ENCODE data around the gene ZBTB20. TPM values are rescaled to one million over a fixed set of nuclear protein-coding genes. Genes with fewer than 3 reads are reported as not detected.

Gene ZBTB20
- total RNA-seq, 1 experiment from 2014 or later: 10.7 TPM

DNA sequence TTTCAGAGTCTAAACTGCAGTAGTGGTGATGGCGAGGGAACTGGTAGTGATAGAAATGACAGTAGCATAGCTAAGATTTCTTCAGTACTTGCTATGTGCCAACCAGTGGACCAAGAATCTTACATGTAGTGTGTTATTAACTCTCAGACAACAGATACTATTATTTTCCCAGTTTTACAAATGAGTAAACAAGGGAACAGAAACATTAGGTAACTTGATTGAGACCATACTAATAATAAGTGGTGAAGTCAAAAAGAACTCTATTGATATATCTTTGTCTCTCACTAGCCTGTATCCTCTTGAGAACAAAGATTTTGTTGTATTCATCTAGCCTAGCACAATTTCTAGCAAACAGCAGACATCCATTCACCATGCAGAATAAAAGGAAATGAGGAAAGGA, 250.1 kb downstream of the ZBTB20 start:
- Mint-ChIP-seq H3K9me3 (ENCODE audit: unreplicated experiment) (no peaks in the 10 kb centered on the region), H3K27ac (ENCODE audit: low read depth, unreplicated experiment) (no peak overlapping the region), H3K36me3 (ENCODE audit: insufficient read depth, unreplicated experiment) (no peaks in the 10 kb centered on the region), H3K4me1 (ENCODE audit: insufficient read depth, unreplicated experiment) (peaks cover 8% of the 10 kb centered on the region), H3K4me3 (ENCODE audit: unreplicated experiment) (no peak overlapping the region), H3K27me3 (ENCODE audit: insufficient read depth, unreplicated experiment) (no peaks in the 10 kb centered on the region)
- DNase-seq (ENCODE audit: unreplicated experiment): no peak
- intact Hi-C loops (cut with micrococcal nuclease): no loop called here
- TF ChIP-seq, protein P1, sequence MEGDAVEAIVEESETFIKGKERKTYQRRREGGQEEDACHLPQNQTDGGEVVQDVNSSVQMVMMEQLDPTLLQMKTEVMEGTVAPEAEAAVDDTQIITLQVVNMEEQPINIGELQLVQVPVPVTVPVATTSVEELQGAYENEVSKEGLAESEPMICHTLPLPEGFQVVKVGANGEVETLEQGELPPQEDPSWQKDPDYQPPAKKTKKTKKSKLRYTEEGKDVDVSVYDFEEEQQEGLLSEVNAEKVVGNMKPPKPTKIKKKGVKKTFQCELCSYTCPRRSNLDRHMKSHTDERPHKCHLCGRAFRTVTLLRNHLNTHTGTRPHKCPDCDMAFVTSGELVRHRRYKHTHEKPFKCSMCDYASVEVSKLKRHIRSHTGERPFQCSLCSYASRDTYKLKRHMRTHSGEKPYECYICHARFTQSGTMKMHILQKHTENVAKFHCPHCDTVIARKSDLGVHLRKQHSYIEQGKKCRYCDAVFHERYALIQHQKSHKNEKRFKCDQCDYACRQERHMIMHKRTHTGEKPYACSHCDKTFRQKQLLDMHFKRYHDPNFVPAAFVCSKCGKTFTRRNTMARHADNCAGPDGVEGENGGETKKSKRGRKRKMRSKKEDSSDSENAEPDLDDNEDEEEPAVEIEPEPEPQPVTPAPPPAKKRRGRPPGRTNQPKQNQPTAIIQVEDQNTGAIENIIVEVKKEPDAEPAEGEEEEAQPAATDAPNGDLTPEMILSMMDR (IDR thresholded peaks at IDR 0.05; ENCODE audit: unreplicated experiment): no peak
- BruUV-seq (replicated peaks): no TSS peak
- ChIA-PET POLR2A (no interaction called here), CTCF (no interaction called here)

DNA sequence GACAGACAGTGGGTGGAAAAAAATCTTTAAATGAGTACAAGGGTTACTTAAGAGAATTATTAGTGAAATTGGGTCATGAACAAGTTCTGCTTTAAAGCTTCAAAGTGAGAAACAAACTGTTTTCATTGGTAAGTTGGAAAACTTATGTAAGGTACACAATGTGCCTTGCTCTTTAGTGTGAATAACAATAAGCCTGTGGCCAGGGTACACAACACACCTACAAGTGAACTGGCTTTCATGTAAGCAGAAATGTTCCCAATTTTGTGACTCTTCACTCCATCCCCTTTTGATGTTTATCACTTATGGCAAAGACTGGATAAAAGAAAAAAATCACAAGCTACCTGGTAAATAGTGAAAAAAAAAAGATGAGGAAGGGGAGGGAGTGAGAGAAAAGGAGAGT, 253.7 kb downstream of the ZBTB20 start:
- no peaks in the 10 kb centered on the region for H3K4me1 Mint-ChIP-seq (ENCODE audit: insufficient read depth, unreplicated experiment)
- intact Hi-C loops (cut with micrococcal nuclease): no loop called here
- BruUV-seq (replicated peaks): no TSS peak
- H3K9me3 Mint-ChIP-seq (ENCODE audit: unreplicated experiment): no peaks in the 10 kb centered on the region
- POLR2A ChIA-PET: interaction anchor here (0.6 to 1.2 kb wide), 2 partner anchors 14 to 25 kb away, joined by 3 read pairs; no protein-coding TSS in a partner anchor
- H3K36me3 Mint-ChIP-seq (ENCODE audit: insufficient read depth, unreplicated experiment): no peaks in the 10 kb centered on the region
- TF ChIP-seq, protein P1 (IDR thresholded peaks at IDR 0.05; ENCODE audit: unreplicated experiment): no peak
- no peak overlapping the region for H3K4me3 Mint-ChIP-seq (ENCODE audit: unreplicated experiment)
- no peaks in the 10 kb centered on the region for H3K27me3 Mint-ChIP-seq (ENCODE audit: insufficient read depth, unreplicated experiment)
- H3K27ac Mint-ChIP-seq (ENCODE audit: low read depth, unreplicated experiment): no peak overlapping the region
- DNase-seq (ENCODE audit: unreplicated experiment): no peak
- CTCF ChIA-PET: no interaction called here

DNA sequence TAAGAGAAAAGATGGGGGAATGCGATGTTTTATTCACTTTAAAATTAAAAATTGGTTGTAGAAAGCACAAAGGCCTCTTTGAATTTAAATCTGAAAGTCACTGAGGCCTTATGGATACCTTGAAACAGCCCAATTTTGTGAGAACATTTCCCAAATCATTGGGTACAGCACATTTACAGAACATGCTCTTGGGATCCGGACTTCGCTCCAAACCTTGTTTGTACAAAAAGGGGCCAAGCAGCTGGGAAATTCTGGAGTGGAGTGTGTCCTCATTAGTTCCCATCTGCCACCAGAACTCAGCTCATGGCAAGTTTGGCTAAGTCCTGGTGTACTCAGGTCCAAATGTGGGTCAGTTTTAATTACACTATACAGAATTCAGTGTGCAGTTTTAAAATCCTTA, 254.2 kb downstream of the ZBTB20 start:
- no peaks in the 10 kb centered on the region for H3K4me1 Mint-ChIP-seq (ENCODE audit: insufficient read depth, unreplicated experiment)
- no peak for DNase-seq (ENCODE audit: unreplicated experiment)
- POLR2A ChIA-PET: interaction anchor here (0.6 to 1.2 kb wide), 2 partner anchors 14 to 24 kb away, joined by 3 read pairs; no protein-coding TSS in a partner anchor

DNA sequence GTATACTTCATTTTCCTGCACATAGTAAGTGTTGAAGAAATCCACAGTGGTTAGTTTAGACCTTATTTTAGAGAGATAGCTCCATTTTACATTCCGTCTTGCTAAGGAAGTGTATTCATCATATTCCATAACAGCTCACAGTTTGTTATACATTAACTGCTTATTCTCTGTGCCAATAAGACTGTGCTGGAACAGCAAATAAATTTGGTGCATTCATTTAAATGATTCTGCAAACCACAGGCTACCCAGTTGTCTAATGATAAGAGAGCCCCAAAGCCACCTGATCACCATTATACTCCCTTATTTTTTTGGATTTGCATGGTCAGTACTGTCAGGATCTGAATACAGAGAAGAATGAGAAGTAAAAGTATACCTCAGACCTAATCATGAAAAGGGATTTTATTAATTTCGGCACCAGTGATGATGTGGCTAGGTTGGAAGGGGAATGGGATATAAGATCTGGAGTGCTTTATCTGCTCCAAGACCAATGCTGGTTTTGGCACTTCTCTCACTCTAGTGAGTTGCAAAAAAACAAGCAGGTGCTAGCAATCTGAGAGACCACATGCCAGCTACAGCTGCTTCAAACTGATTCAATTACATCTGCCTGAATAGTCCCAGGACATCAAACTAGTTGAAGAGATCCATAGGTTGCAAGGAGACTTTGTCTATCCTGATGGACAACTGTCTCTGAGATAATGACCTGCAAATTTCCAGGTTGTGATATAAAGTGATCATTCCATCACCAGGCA, 254.8 kb downstream of the ZBTB20 start:
- Mint-ChIP-seq H3K36me3 (ENCODE audit: insufficient read depth, unreplicated experiment) (no peaks in the 10 kb centered on the region), H3K27me3 (ENCODE audit: insufficient read depth, unreplicated experiment) (no peaks in the 10 kb centered on the region), H3K4me3 (ENCODE audit: unreplicated experiment) (no peak overlapping the region), H3K27ac (ENCODE audit: low read depth, unreplicated experiment) (no peak overlapping the region), H3K9me3 (ENCODE audit: unreplicated experiment) (no peaks in the 10 kb centered on the region), H3K4me1 (ENCODE audit: insufficient read depth, unreplicated experiment) (no peaks in the 10 kb centered on the region)
- intact Hi-C loops (cut with micrococcal nuclease): no loop called here
- no TSS peak for BruUV-seq (replicated peaks)
- no peak for DNase-seq (ENCODE audit: unreplicated experiment)
- TF ChIP-seq, protein P1 (IDR thresholded peaks at IDR 0.05; ENCODE audit: unreplicated experiment): no peak
- POLR2A ChIA-PET: no interaction called here
- CTCF ChIA-PET: no interaction called here

More for the DNA sequence above, 254.2 kb downstream of the ZBTB20 start:
- intact Hi-C loops (cut with micrococcal nuclease): no loop called here
- Mint-ChIP-seq H3K4me3 (ENCODE audit: unreplicated experiment) (no peak overlapping the region), H3K27me3 (ENCODE audit: insufficient read depth, unreplicated experiment) (no peaks in the 10 kb centered on the region), H3K36me3 (ENCODE audit: insufficient read depth, unreplicated experiment) (no peaks in the 10 kb centered on the region), H3K9me3 (ENCODE audit: unreplicated experiment) (no peaks in the 10 kb centered on the region), H3K27ac (ENCODE audit: low read depth, unreplicated experiment) (no peak overlapping the region)
- no TSS peak for BruUV-seq (replicated peaks)
- TF ChIP-seq, protein P1 (IDR thresholded peaks at IDR 0.05; ENCODE audit: unreplicated experiment): no peak
- CTCF ChIA-PET: no interaction called here

Measured in MCF 10A (cell line).